Left ventricle myocardium inferior (tissue), 1 donor: ENCODE results near the gene BEAN1. TPM values are rescaled to one million over a fixed set of nuclear protein-coding genes. Genes with fewer than 3 reads are reported as not detected.

Experiments used
- DNase-seq: peaks from one replicate; pipeline ENCODE4 v3.0.0-alpha.2; 2020
- H3K27ac ChIP-seq: fragments of 200-600 bp; replicated peaks from 2 replicates; pipeline ENCODE4 v1.8.0; 2021
- H3K27me3 ChIP-seq: fragments of 200-600 bp; 2 replicates; pipeline ENCODE4 v1.8.0; 2021; ENCODE audit warnings: low read depth
- H3K36me3 ChIP-seq: fragments of 200-600 bp; 2 replicates; pipeline ENCODE4 v1.8.0; 2021
- H3K4me1 ChIP-seq: fragments of 200-600 bp; 2 replicates; pipeline ENCODE4 v1.8.0; 2021
- H3K4me3 ChIP-seq: fragments of 200-600 bp; 2 replicates; pipeline ENCODE4 v1.8.0; 2021; ENCODE audit warnings: mild to moderate bottlenecking, moderate library complexity
- H3K9me3 ChIP-seq: fragments of 200-600 bp; replicated peaks from 2 replicates; pipeline ENCODE4 v1.8.0; 2021
- intact Hi-C: fragments of 100-400 bp; cut with micrococcal nuclease; formaldehyde crosslinking; loops from one replicate; pipeline ENCODE4 v1.11.0; 2022
- total RNA-seq: library from RNA; stranded (reverse); fragmentation: NEBNext Ultra II Directional; extraction: Animal tissue kit (Norgen Biotek cat#: 25700); gene quantifications from one replicate; pipeline ENCODE4 v1.2.1, GENCODE V29; 2021
- TF ChIP-seq, protein P1 (sequence below): fragments of 200-600 bp; IDR thresholded peaks from 2 replicates; pipeline ENCODE4 v1.8.0; 2021; ENCODE audit warnings: antibody characterized with exemption, mild to moderate bottlenecking, borderline replicate concordance
- donor health status: DM: no; HTN: yes; CAD: no; lungs with severe emphysema.

BEAN1 gene
- total RNA-seq, 1 donor from 2014 or later, result 0.33 TPM

DNA sequence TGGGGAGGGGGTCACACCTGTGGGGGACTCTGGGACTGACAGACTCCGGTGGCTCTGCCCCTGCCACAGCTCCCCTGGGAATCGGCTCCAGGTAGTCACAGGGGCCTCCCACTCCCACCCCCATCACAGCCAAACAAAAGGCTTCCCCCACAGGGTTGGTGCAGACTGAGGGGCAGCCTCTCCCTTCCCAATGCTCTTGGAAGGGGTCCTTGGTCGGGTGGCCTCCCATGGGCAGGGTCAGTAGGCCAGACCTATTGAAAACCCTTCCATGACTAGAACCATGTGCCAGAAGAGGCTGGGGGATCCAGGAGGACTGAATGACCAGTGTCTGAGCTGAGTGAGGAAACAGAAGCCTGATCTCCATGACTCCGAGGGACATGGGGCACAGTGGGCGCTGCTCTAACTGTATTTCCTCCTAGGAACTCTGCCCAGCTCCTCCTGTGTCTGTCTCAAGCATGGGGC is 94.2 kb downstream of the BEAN1 start:
- peaks cover 89% of the 10 kb centered on the region for H3K4me1 ChIP-seq
- H3K36me3 ChIP-seq, result peaks cover 13% of the 10 kb centered on the region
- DNase-seq, result no peak
- H3K27ac ChIP-seq, result peak overlapping the region; percentile 99
- H3K4me3 ChIP-seq, result no peak overlapping the region
- intact Hi-C loops, result no loop called here
- TF ChIP-seq, protein P1, sequence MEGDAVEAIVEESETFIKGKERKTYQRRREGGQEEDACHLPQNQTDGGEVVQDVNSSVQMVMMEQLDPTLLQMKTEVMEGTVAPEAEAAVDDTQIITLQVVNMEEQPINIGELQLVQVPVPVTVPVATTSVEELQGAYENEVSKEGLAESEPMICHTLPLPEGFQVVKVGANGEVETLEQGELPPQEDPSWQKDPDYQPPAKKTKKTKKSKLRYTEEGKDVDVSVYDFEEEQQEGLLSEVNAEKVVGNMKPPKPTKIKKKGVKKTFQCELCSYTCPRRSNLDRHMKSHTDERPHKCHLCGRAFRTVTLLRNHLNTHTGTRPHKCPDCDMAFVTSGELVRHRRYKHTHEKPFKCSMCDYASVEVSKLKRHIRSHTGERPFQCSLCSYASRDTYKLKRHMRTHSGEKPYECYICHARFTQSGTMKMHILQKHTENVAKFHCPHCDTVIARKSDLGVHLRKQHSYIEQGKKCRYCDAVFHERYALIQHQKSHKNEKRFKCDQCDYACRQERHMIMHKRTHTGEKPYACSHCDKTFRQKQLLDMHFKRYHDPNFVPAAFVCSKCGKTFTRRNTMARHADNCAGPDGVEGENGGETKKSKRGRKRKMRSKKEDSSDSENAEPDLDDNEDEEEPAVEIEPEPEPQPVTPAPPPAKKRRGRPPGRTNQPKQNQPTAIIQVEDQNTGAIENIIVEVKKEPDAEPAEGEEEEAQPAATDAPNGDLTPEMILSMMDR, result no peak
- no peaks in the 10 kb centered on the region for H3K27me3 ChIP-seq
- no peaks in the 10 kb centered on the region for H3K9me3 ChIP-seq

DNA sequence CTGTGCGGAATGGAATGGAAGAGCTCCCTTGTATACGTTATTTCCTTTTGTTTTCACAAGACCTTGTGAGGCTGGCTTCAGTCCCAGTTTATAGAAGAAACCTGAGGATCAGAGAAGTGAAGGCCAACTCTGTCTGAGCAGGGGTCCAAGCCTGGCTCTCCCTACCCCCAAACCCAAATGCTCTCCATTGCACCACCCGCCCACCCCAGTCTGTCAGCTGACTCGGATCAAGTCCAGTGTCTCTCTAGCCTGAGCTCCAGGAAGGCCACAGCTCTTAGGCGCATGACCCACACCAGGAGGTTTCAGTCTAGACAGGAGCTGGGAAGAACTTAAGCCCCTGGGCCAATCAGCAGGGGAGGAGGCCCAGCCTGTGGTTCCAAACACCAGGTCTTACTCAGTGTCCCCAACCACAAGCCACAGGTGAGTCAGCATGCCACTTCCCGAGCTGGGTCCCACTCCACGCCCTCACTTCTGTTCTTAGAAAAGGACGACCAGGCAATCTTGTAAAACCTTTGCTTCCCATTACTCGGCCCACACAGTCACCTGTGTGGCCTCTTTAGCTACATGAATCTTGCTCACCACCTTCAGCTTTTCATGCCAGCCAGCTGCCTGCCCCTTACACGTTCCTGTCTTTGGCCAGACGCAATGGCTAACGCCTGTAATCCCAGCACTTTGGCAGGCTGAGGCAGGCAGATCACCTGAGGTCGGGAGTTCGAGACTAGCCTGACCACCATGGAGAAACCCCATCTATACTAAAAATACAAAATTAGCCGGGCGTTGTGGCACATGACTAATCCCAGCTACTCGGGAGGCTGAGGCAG is 95.1 kb downstream of the BEAN1 start:
- intact Hi-C loops, result no loop called here
- peaks cover 83% of the 10 kb centered on the region for H3K4me1 ChIP-seq
- H3K36me3 ChIP-seq, result peaks cover 22% of the 10 kb centered on the region
- TF ChIP-seq, protein P1, result no peak
- H3K27ac ChIP-seq, result peak overlapping the region; percentile 99
- H3K9me3 ChIP-seq, result no peaks in the 10 kb centered on the region
- peak; percentile 31 for DNase-seq
- no peak overlapping the region for H3K4me3 ChIP-seq
- no peaks in the 10 kb centered on the region for H3K27me3 ChIP-seq

DNA sequence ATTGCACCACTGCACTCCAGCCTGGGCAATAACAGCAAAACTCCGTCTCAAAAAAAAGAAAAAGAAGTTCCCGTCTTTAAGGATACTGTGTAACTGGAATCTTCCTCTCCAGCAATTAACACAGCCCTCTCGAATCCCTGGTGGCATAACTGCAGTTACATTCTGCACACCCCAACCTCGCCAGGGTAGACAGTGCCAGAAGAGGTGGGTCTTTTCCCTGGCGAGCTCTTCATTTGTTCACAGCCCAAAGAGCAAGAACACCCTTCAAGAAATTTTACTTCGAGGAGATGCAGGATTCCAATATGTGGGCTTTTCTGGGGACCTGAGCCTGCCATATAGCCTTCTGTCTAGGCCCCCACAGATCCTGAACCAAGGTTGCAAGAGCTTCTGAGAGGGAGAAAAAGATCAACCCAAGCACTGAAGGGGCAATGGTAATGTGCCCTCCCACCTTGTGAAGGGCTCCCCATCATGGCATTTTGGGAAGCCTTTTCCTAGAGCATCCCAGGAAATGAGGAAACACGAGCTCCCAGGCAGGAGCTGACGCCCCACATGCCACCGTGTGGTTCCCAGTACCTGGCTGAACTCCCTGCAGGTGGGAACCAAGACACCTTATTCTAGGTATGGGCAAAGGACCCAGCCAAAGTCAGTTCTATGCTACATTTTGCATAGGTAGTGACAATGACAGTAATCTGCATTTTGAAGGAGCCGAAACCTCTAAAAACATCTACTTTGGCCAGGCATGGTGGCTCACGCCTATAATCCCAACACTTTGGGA is 95.9 kb downstream of the BEAN1 start:
- H3K27ac ChIP-seq, result peak overlapping the region; percentile 99
- H3K4me3 ChIP-seq, result no peak overlapping the region
- H3K4me1 ChIP-seq, result peaks cover 75% of the 10 kb centered on the region
- TF ChIP-seq, protein P1, result no peak
- H3K9me3 ChIP-seq, result no peaks in the 10 kb centered on the region
- H3K36me3 ChIP-seq, result peaks cover 29% of the 10 kb centered on the region
- no peaks in the 10 kb centered on the region for H3K27me3 ChIP-seq
- intact Hi-C loops, result no loop called here
- DNase-seq, result no peak

DNA sequence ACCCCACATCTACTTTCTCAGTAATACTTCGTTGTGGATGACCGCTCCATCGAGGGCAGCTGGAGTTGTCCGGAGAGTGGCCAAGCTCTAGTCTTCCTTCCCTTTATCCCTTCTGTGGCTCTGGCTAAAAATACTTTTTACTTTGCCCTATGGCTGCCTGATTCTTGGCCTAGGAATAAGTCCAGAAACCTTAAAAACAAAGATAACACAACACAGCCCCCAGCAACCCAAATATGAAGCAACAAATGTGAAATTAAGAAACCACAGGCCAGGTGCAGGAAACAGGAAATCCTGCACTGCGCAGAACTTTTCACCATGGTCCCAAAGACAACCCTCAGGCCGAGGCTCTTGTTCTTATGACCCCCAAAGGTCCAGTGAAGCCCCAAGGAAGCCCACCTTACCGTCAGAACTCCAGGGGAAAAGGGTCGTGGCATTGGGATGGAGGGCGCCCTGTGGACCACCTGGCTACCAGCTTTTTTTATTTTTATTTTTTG is 96.8 kb downstream of the BEAN1 start:
- Histone ChIP-seq H3K4me3 (no peak overlapping the region), H3K27me3 (no peaks in the 10 kb centered on the region), H3K9me3 (no peaks in the 10 kb centered on the region), H3K4me1 (peaks cover 66% of the 10 kb centered on the region), H3K27ac (peak overlapping the region; percentile 99), H3K36me3 (peaks cover 38% of the 10 kb centered on the region)
- TF ChIP-seq, protein P1, result no peak
- intact Hi-C loops, result no loop called here
- no peak for DNase-seq

DNA sequence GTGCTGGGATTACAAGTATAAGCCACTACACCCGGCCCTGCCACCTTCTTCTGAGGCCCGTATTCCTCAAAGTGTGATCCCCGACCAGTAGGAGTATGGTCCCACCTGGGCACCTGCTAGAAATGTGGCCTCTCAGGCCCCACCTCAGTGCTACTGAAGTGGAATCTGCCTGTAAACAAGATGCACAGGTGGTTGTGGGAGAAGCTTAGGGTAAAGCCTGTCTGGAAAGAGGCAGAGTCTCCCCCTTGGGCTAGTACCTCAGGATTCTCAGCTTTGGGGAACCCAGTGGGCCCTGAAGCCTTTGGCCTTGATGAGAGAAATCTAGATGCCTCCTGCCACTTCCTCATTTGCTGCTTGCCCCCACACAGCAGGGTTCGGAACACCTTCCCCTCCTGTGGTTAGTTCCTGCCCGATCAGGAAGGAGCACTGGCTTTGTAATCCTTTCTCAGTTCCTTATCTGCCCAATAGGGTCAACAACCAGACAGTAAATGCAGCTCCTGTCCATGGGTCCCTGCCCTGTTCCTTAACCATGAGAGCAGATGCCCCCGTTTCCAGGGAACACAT is 97.6 kb downstream of the BEAN1 start:
- Histone ChIP-seq H3K27me3 (no peaks in the 10 kb centered on the region), H3K36me3 (peaks cover 45% of the 10 kb centered on the region), H3K27ac (peak overlapping the region; percentile 99), H3K4me3 (no peak overlapping the region), H3K4me1 (peaks cover 58% of the 10 kb centered on the region), H3K9me3 (no peaks in the 10 kb centered on the region)
- intact Hi-C loops, result no loop called here
- DNase-seq, result peak; percentile 31
- TF ChIP-seq, protein P1, result peak; percentile 18
